Measurements from ENCODE around the gene EMD. TPM values are rescaled to one million over a fixed set of nuclear protein-coding genes. Genes with fewer than 3 reads are reported as not detected.
A peak's percentile ranks its signal among the peaks of the same experiment; 100 is the strongest.
"Not testable (repeated sequence)": the region's sequence is repeated elsewhere in the genome, so short reads cannot be mapped to it uniquely, and the experiment has no call there.

EMD gene
- total RNA-seq, 1 donor from 2014 or later: 18.3 TPM

DNA sequence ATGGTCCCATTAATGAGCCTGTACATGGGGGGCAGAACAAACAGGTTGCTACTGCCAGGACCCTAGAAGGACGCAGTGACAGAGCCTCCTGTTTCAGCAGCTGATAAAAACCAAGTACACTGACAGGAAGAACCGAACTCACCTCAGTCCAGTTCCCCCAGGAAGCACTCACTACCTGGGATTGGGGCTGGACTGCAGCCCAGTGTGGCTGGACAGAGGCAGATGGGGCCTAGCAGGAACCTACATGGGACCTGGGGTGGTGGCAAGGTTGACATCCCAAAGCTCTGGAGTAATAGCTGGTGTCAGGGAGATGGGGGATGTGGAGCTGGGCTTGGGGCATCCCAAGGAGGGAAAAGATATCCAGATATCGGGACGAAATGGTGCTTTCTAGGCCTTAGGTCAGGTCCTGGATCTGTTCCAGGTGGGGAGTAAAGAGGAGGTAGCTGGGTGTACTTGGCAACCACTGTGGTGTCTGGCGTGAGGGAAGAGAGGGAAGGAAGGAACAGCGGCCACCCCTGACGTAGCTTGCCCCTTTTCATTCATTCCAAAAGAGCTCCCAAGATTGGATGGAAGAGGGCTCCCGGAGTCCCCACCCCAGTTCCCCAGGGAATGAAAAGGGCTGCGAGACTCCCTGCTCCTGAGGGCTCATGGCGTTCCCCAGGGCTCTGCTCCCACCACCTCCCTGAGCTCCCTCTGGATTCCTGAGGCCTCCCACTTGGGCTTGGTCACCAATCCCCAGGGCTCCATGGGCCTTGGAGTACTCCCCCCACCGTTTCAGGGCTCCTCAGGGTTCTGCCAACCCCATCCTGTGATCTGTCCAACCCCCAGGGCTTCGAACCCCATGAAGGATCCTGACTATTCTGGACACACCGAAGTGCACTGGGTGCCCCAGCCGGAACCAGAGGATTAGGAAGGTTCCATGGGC lies 4.5 kb downstream of the EMD start:
- H3K27me3 Mint-ChIP-seq (ENCODE audit: insufficient read depth, low read depth): peaks cover 3% of the 10 kb centered on the region
- Histone ChIP-seq H4K20me1 (ENCODE audit: low read depth) (peaks cover 14% of the 10 kb centered on the region), H3K79me2 (ENCODE audit: low read depth) (peaks cover 18% of the 10 kb centered on the region), H3K4me1 (peaks cover 4% of the 10 kb centered on the region), H3F3A (ENCODE audit: low read depth) (peaks cover 5% of the 10 kb centered on the region), H3K4me3 (no peak overlapping the region), H3K27me3 (no peaks in the 10 kb centered on the region), H3K9ac (no peak overlapping the region), H3K36me3 (no peaks in the 10 kb centered on the region), H2AFZ (replicated peaks) (no peak overlapping the region), H3K27ac (no peak overlapping the region), H3K9me3 (ENCODE audit: low read depth) (no peaks in the 10 kb centered on the region), H3K4me2 (no peak overlapping the region)
- peaks cover 14% of the 10 kb centered on the region for H3K4me1 Mint-ChIP-seq
- peak overlapping the region; percentile 69 for H3K4me3 Mint-ChIP-seq
- peaks cover 2% of the 10 kb centered on the region for H3K36me3 Mint-ChIP-seq
- DNase-seq (ENCODE audit: low spot score): no peak
- H3K27ac Mint-ChIP-seq: no peak overlapping the region
- H3K9me3 Mint-ChIP-seq: peaks cover 14% of the 10 kb centered on the region
- TF ChIP-seq, protein P1, sequence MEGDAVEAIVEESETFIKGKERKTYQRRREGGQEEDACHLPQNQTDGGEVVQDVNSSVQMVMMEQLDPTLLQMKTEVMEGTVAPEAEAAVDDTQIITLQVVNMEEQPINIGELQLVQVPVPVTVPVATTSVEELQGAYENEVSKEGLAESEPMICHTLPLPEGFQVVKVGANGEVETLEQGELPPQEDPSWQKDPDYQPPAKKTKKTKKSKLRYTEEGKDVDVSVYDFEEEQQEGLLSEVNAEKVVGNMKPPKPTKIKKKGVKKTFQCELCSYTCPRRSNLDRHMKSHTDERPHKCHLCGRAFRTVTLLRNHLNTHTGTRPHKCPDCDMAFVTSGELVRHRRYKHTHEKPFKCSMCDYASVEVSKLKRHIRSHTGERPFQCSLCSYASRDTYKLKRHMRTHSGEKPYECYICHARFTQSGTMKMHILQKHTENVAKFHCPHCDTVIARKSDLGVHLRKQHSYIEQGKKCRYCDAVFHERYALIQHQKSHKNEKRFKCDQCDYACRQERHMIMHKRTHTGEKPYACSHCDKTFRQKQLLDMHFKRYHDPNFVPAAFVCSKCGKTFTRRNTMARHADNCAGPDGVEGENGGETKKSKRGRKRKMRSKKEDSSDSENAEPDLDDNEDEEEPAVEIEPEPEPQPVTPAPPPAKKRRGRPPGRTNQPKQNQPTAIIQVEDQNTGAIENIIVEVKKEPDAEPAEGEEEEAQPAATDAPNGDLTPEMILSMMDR (IDR thresholded peaks at IDR 0.05): no peak
- TF ChIP-seq EZH2 (IDR thresholded peaks at IDR 0.05): no peak
- no peak for TF ChIP-seq EZH2phosphoT487 (IDR thresholded peaks at IDR 0.05)

DNA sequence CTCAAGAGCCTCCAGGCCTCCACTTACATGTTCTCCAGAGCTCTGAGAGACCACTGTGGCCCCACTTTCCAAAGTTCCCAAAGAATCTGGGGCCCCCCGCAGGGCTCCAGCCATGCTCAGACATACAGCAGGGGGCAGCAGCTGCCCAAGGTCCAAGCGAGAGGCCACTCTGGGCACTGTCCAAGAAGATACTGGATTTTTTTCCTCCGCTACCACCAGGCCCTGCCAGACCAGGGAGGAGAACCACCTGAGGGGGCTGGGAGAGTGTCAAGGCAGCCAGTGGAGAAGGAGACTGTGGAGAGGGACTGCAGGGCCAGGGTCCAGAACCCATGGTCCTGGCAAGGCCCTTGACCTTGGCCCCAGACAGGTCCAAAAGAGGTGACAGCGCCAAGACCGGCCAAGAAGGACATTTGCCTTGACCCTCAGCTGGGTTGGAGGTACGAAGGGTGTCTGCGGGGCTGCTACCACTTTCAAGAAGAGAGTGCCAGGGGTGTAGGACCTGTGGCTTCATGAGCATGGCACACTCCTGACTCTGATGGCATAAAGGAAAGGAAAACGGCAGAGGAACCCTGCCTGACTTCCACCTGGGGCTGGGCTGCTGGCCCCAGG lies 5.3 kb downstream of the EMD start:
- no peak overlapping the region for H3K9ac ChIP-seq
- no peak for TF ChIP-seq EZH2phosphoT487 (IDR thresholded peaks at IDR 0.05)
- TF ChIP-seq, protein P1 (IDR thresholded peaks at IDR 0.05): peak; percentile 30
- no peaks in the 10 kb centered on the region for H3K9me3 ChIP-seq (ENCODE audit: low read depth)
- peaks cover 14% of the 10 kb centered on the region for H4K20me1 ChIP-seq (ENCODE audit: low read depth)
- H2AFZ ChIP-seq (replicated peaks): no peak overlapping the region
- H3K36me3 Mint-ChIP-seq: peaks cover 2% of the 10 kb centered on the region
- peaks cover 3% of the 10 kb centered on the region for H3K27me3 Mint-ChIP-seq (ENCODE audit: insufficient read depth, low read depth)
- H3K79me2 ChIP-seq (ENCODE audit: low read depth): peaks cover 16% of the 10 kb centered on the region
- H3K4me3 ChIP-seq: no peak overlapping the region
- no peak overlapping the region for H3K4me3 Mint-ChIP-seq
- H3K27me3 ChIP-seq: no peaks in the 10 kb centered on the region
- H3K9me3 Mint-ChIP-seq: peaks cover 14% of the 10 kb centered on the region
- H3K4me1 Mint-ChIP-seq: peaks cover 14% of the 10 kb centered on the region
- H3K27ac ChIP-seq: no peak overlapping the region
- H3K27ac Mint-ChIP-seq: no peak overlapping the region
- peaks cover 5% of the 10 kb centered on the region for H3F3A ChIP-seq (ENCODE audit: low read depth)
- H3K4me2 ChIP-seq: no peak overlapping the region
- no peaks in the 10 kb centered on the region for H3K36me3 ChIP-seq
- peaks cover 4% of the 10 kb centered on the region for H3K4me1 ChIP-seq
- peak; percentile 32 for DNase-seq (ENCODE audit: low spot score)

GRCh38 chrX:154388094-154388493 lies 9.0 kb downstream of the EMD start:
- not testable (repeated sequence) for H3K9ac ChIP-seq

DNA sequence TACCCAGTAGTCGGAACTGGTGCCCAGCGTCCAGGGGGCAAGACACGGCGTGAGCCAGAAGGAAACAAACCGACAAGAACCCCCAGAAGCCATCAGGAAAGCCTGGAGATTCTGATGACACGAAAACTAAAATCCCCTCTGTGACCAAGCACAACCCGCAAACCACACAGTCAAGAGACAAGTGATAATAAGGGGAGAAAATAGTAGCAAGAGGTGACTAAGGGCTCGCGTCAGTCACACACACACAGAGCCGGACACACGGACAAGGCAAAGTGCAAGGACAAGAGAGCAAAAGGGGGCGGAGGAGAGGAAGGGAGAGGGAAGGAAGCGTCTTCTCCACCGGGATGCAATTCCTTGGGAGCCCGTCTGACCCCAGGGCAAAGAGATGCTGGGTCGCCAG lies 9.6 kb downstream of the EMD start:
- H3K9me3 ChIP-seq (ENCODE audit: low read depth); H3K4me1 Mint-ChIP-seq; H3K27me3 Mint-ChIP-seq (ENCODE audit: insufficient read depth, low read depth); H2AFZ ChIP-seq (replicated peaks); H3K27me3 ChIP-seq; H3K4me3 ChIP-seq; DNase-seq (ENCODE audit: low spot score); H3F3A ChIP-seq (ENCODE audit: low read depth); H3K4me3 Mint-ChIP-seq; H3K36me3 ChIP-seq; H3K27ac ChIP-seq; H3K27ac Mint-ChIP-seq; H3K9ac ChIP-seq; H3K79me2 ChIP-seq (ENCODE audit: low read depth); H3K36me3 Mint-ChIP-seq; H4K20me1 ChIP-seq (ENCODE audit: low read depth); H3K4me2 ChIP-seq; H3K9me3 Mint-ChIP-seq; H3K4me1 ChIP-seq: not testable (repeated sequence)

More at GRCh38 chrX:154388094-154388493, 9.0 kb downstream of the EMD start:
- not testable (repeated sequence) for H3K4me2 ChIP-seq; H3K9me3 ChIP-seq (ENCODE audit: low read depth); H4K20me1 ChIP-seq (ENCODE audit: low read depth); H3K4me1 Mint-ChIP-seq; H3K36me3 Mint-ChIP-seq; H3K79me2 ChIP-seq (ENCODE audit: low read depth); H3K27ac ChIP-seq; H3F3A ChIP-seq (ENCODE audit: low read depth); H3K36me3 ChIP-seq; H3K4me3 Mint-ChIP-seq; H3K4me1 ChIP-seq; H3K27ac Mint-ChIP-seq; H3K27me3 Mint-ChIP-seq (ENCODE audit: insufficient read depth, low read depth); DNase-seq (ENCODE audit: low spot score); H2AFZ ChIP-seq (replicated peaks); H3K27me3 ChIP-seq; H3K9me3 Mint-ChIP-seq; H3K4me3 ChIP-seq

- not testable (repeated sequence) for H3K4me3 Mint-ChIP-seq; H3K4me2 ChIP-seq; H3K9me3 ChIP-seq (ENCODE audit: low read depth); H3K9me3 Mint-ChIP-seq; H3K27ac ChIP-seq; H3K9ac ChIP-seq; H3K27me3 ChIP-seq; DNase-seq (ENCODE audit: low spot score); H3K36me3 Mint-ChIP-seq; H2AFZ ChIP-seq (replicated peaks); H3F3A ChIP-seq (ENCODE audit: low read depth); H3K36me3 ChIP-seq; H3K79me2 ChIP-seq (ENCODE audit: low read depth); H3K4me1 ChIP-seq; H3K27ac Mint-ChIP-seq; H3K4me1 Mint-ChIP-seq; H3K4me3 ChIP-seq; H4K20me1 ChIP-seq (ENCODE audit: low read depth); H3K27me3 Mint-ChIP-seq (ENCODE audit: insufficient read depth, low read depth)
Observed at GRCh38 chrX:154389812-154390747, 11.0 kb downstream of the EMD start.

GRCh38 chrX:154396363-154396762 lies 17.3 kb downstream of the EMD start:
- not testable (repeated sequence) for H3K27me3 ChIP-seq; H3K9me3 ChIP-seq (ENCODE audit: low read depth); H3K4me1 ChIP-seq; DNase-seq (ENCODE audit: low spot score); H3K27ac Mint-ChIP-seq; H3K4me3 Mint-ChIP-seq; H3K36me3 ChIP-seq; H3K27me3 Mint-ChIP-seq (ENCODE audit: insufficient read depth, low read depth); H2AFZ ChIP-seq (replicated peaks); H3K9ac ChIP-seq; H3K27ac ChIP-seq; H3K4me2 ChIP-seq; H3K4me3 ChIP-seq
- H4K20me1 ChIP-seq (ENCODE audit: low read depth): peaks cover 22% of the 10 kb centered on the region
- H3K4me1 Mint-ChIP-seq: peaks cover 13% of the 10 kb centered on the region
- H3K36me3 Mint-ChIP-seq: peaks cover 13% of the 10 kb centered on the region
- H3K79me2 ChIP-seq (ENCODE audit: low read depth): peaks cover 20% of the 10 kb centered on the region
- peaks cover 40% of the 10 kb centered on the region for H3F3A ChIP-seq (ENCODE audit: low read depth)
- H3K9me3 Mint-ChIP-seq: peaks cover 17% of the 10 kb centered on the region

All from neural progenitor cell (in vitro differentiated cells).